IMR-90 (cell line): Measurements from ENCODE around the gene PACSIN2. TPM values are rescaled to one million over a fixed set of nuclear protein-coding genes. Genes with fewer than 3 reads are reported as not detected.

Source experiments
- ATAC-seq: fragments of 200-7000 bp; cut with Tn5 transposase; 2 replicates; pipeline ENCODE4 v1.9.1; 2020; ENCODE audit warnings: low read depth, mild to moderate bottlenecking, moderate library complexity
- BruUV-seq: library from RNA; stranded (reverse); fragments of 400-500 nt; replicated peaks from 2 replicates; lab custom pipeline; 2021; lab: Mats Ljungman, UMichigan
- CTCF ChIA-PET: fragments of 300-600 bp; formaldehyde crosslinking; extraction: SDS; loops from one replicate; lab custom pipeline; 2021; ENCODE audit warnings: antibody characterized with exemption; lab: Yijun Ruan, JAX
- POLR2A ChIA-PET: fragments of 300-600 bp; sonication (Branson Sonifier 250); formaldehyde crosslinking; loops from one replicate; lab custom pipeline; 2022; ENCODE audit warnings: antibody characterized with exemption; ENCODE audit not compliant: unreplicated experiment; lab: Charles Lee
- DNase-seq: peaks from one replicate; pipeline ENCODE4 v3.0.0; 2013
- H2AFZ ChIP-seq: replicated peaks from 2 replicates; pipeline ENCODE3; 2013; ENCODE audit warnings: low read length, mild to moderate bottlenecking; ENCODE audit not compliant: poor library complexity
- H2AK5ac ChIP-seq: 2 replicates; pipeline ENCODE4 v1.6.1; 2013; ENCODE audit warnings: low read depth, low read length, inconsistent platforms
- H2AK9ac ChIP-seq: replicated peaks from 2 replicates; pipeline ENCODE3; 2013; ENCODE audit warnings: mild to moderate bottlenecking, low read depth, low read length, moderate library complexity; ENCODE audit not compliant: poor library complexity
- H2BK120ac ChIP-seq: 2 replicates; pipeline ENCODE4 v1.6.1; 2013; ENCODE audit warnings: low read depth, low read length, inconsistent platforms
- H2BK15ac ChIP-seq: 3 replicates; pipeline ENCODE4 v1.6.1; 2013; ENCODE audit warnings: low read depth, low read length, inconsistent platforms
- H2BK20ac ChIP-seq: 2 replicates; pipeline ENCODE4 v1.6.1; 2013; ENCODE audit warnings: low read depth, mild to moderate bottlenecking, inconsistent platforms, low read length, moderate library complexity
- H2BK5ac ChIP-seq: 2 replicates; pipeline ENCODE4 v1.6.1; 2013; ENCODE audit warnings: mild to moderate bottlenecking, low read depth, low read length, inconsistent platforms; ENCODE audit not compliant: poor library complexity, severe bottlenecking
- H3K14ac ChIP-seq: replicated peaks from 2 replicates; pipeline ENCODE4 v1.6.1; 2013; ENCODE audit warnings: low read depth, low read length, inconsistent platforms
- H3K18ac ChIP-seq: 2 replicates; pipeline ENCODE4 v1.6.1; 2013; ENCODE audit warnings: low read depth, low read length, control low read depth
- H3K23ac ChIP-seq: 2 replicates; pipeline ENCODE4 v1.6.1; 2013; ENCODE audit warnings: low read depth, low read length, inconsistent platforms
- H3K27ac ChIP-seq: 2 replicates; pipeline ENCODE4 v1.5.1; 2013; ENCODE audit warnings: mild to moderate bottlenecking, control low read depth, low read length; ENCODE audit not compliant: insufficient read depth
- H3K27me3 ChIP-seq: 2 replicates; pipeline ENCODE4 v1.6.1; 2013; ENCODE audit warnings: low read length; ENCODE audit not compliant: control insufficient read depth, insufficient read depth
- H3K36me3 ChIP-seq: 2 replicates; pipeline ENCODE4 v1.6.1; 2013; ENCODE audit warnings: low read length, mixed read lengths; ENCODE audit not compliant: control insufficient read depth, insufficient read depth
- H3K4ac ChIP-seq: 2 replicates; pipeline ENCODE4 v1.6.1; 2013; ENCODE audit warnings: low read depth, low read length, inconsistent platforms
- H3K4me1 ChIP-seq: 2 replicates; pipeline ENCODE4 v1.6.1; 2013; ENCODE audit warnings: low read length, mixed read lengths; ENCODE audit not compliant: control insufficient read depth, insufficient read depth
- H3K4me2 ChIP-seq: 2 replicates; pipeline ENCODE4 v1.6.1; 2013; ENCODE audit warnings: low read depth, mild to moderate bottlenecking, control low read depth, low read length, moderate library complexity
- H3K4me3 ChIP-seq: 2 replicates; pipeline ENCODE4 v1.5.1; 2013; ENCODE audit warnings: low read depth, mild to moderate bottlenecking, control low read depth, low read length, moderate library complexity; ENCODE audit not compliant: insufficient read depth
- H3K56ac ChIP-seq: 2 replicates; pipeline ENCODE4 v1.6.1; 2013; ENCODE audit warnings: low read length, inconsistent platforms; ENCODE audit not compliant: insufficient read depth; ENCODE audit errors: extremely low read depth
- H3K79me1 ChIP-seq, 2 experiments: 2 replicates each; pipeline ENCODE4 v1.6.1; 2013; ENCODE audit warnings: low read length in 2 of 2, inconsistent platforms in 1 of 2, low read depth in 1 of 2
- H3K9ac ChIP-seq: 2 replicates; pipeline ENCODE4 v1.6.1; 2013; ENCODE audit warnings: low read depth, low read length, control low read depth
- H3K9me1 ChIP-seq: 2 replicates; pipeline ENCODE4 v1.6.1; 2013; ENCODE audit warnings: low read length, inconsistent platforms; ENCODE audit not compliant: insufficient read depth
- H3K9me3 ChIP-seq: 2 replicates; pipeline ENCODE4 v1.6.1; 2013; ENCODE audit warnings: low read length; ENCODE audit not compliant: control insufficient read depth, insufficient read depth
- H4K20me1 ChIP-seq: 2 replicates; pipeline ENCODE4 v1.6.1; 2013; ENCODE audit warnings: low read length, inconsistent platforms; ENCODE audit not compliant: insufficient read depth
- H4K5ac ChIP-seq: 2 replicates; pipeline ENCODE4 v1.6.1; 2013; ENCODE audit warnings: mild to moderate bottlenecking, low read depth, low read length, control low read depth
- H4K8ac ChIP-seq, 2 experiments: 2 replicates each; pipeline ENCODE4 v1.6.1; 2013; ENCODE audit warnings: low read depth in 2 of 2, low read length in 2 of 2, control low read depth in 1 of 2, inconsistent platforms in 1 of 2
- H4K91ac ChIP-seq: 2 replicates; pipeline ENCODE4 v1.6.1; 2013; ENCODE audit warnings: low read depth, low read length, inconsistent platforms; ENCODE audit not compliant: insufficient read depth
- BHLHE40 ChIP-seq: fragments of 150-350 bp; IDR thresholded peaks from 2 replicates; pipeline ENCODE4 v1.6.1; 2016; ENCODE audit warnings: mild to moderate bottlenecking, low read depth, low read length
- CHD1 ChIP-seq: IDR thresholded peaks from 2 replicates; pipeline ENCODE4 v1.6.1; 2012; ENCODE audit warnings: low read depth, low read length, improper control_type of control experiment
- FOS ChIP-seq: fragments of 150-350 bp; IDR thresholded peaks from 2 replicates; pipeline ENCODE4 v1.6.1; 2016; ENCODE audit warnings: low read depth, low read length
- MAFK ChIP-seq: IDR thresholded peaks from 2 replicates; pipeline ENCODE4 v1.6.1; 2012; ENCODE audit warnings: low read depth, low read length, improper control_type of control experiment
- MAZ ChIP-seq: IDR thresholded peaks from 2 replicates; pipeline ENCODE4 v1.6.1; 2012; ENCODE audit warnings: low read depth, mild to moderate bottlenecking, low read length, improper control_type of control experiment, moderate library complexity, borderline replicate concordance
- MXI1 ChIP-seq: IDR thresholded peaks from 2 replicates; pipeline ENCODE4 v1.6.1; 2012; ENCODE audit warnings: low read depth, mild to moderate bottlenecking, low read length, moderate library complexity, borderline replicate concordance
- POLR2A ChIP-seq: IDR thresholded peaks from 2 replicates; pipeline ENCODE4 v1.6.1; 2012; ENCODE audit warnings: mild to moderate bottlenecking, low read depth, low read length
- RFX5 ChIP-seq: IDR thresholded peaks from 2 replicates; pipeline ENCODE4 v1.8.0; 2012; ENCODE audit warnings: low read depth, mild to moderate bottlenecking, low read length, moderate library complexity
- WGBS, 2 experiments: methylation state at CpG; one replicate each; pipeline versions ENCODE4 v1.1.5 to v1.1.7; 2013; ENCODE audit warnings: missing lambda C conversion rate in 2 of 2; ENCODE audit not compliant: insufficient read length in 1 of 2; ENCODE audit errors: extremely low coverage in 2 of 2; 5-methylcytosine and 5-hydroxymethylcytosine counted together
- dilution Hi-C: fragments of 300-500 bp; cut with HindIII; formaldehyde crosslinking; loops from one replicate; pipeline ENCODE4 v1.14.3; 2018; ENCODE audit warnings: low sequenced_read_pairs; ENCODE audit not compliant: unreplicated experiment
- in situ Hi-C: fragments of 300-500 bp; cut with MboI; formaldehyde crosslinking; loops from 3 replicates; pipeline ENCODE4 v1.14.3; 2019; ENCODE audit warnings: low sequenced_read_pairs, inconsistent platforms, mixed read lengths
- intact Hi-C: fragments of 100-400 bp; cut with micrococcal nuclease; formaldehyde crosslinking; loops from 2 replicates; pipeline ENCODE4 v1.10.0; 2022
- polyA plus RNA-seq, 3 experiments: library from polyadenylated mRNA; depleted of rRNA; stranded (reverse); fragments of >200 nt; gene quantifications; 2 replicates each; pipeline ENCODE4 v1.2.3, GENCODE V29; 2012; ENCODE audit warnings: low replicate concordance in 1 of 3
- total RNA-seq: library from RNA; depleted of rRNA; stranded (reverse); fragments of >200 nt; gene quantifications from 2 replicates; pipeline ENCODE4 v1.2.3, GENCODE V29; 2012

The PACSIN2 gene
- total and polyA plus RNA-seq, 2 of the 4 experiments (the other 2 are of a cell fraction): 85.0 to 118 TPM

GRCh38 chr22:42934338-42934737 lies 80.6 kb downstream of the PACSIN2 start:
- peak overlapping the region; percentile 71 for H2BK5ac ChIP-seq
- H2BK20ac ChIP-seq: peak overlapping the region; percentile 93
- dilution Hi-C loops: no loop called here
- H2AK9ac ChIP-seq: peak overlapping the region; percentile 77
- peak overlapping the region; percentile 78 for H3K27ac ChIP-seq
- H3K4me2 ChIP-seq: peak overlapping the region; percentile 54
- no peaks in the 10 kb centered on the region for H3K36me3 ChIP-seq
- TF ChIP-seq MAFK (no peak), MAZ (no peak), FOS (no peak), MXI1 (no peak), BHLHE40 (no peak), RFX5 (no peak), CHD1 (no peak), POLR2A (no peak)
- no peak for DNase-seq
- peak overlapping the region; percentile 89 for H4K5ac ChIP-seq
- H4K91ac ChIP-seq: peak overlapping the region; percentile 81
- no TSS peak for BruUV-seq
- H3K79me1 ChIP-seq: peaks cover 45 to 90% of the 10 kb centered on the region in 2 experiments
- in situ Hi-C loops: no loop called here
- peaks cover 53% of the 10 kb centered on the region for H3K4me1 ChIP-seq
- H3K9ac ChIP-seq: peak overlapping the region; percentile 47; the same call in 1 of the 2 replicates
- H2BK120ac ChIP-seq: peak overlapping the region; percentile 91
- ChIA-PET POLR2A (interaction anchor here (0.6 to 0.9 kb wide), 2 partner anchors 36 to 320 kb away, joined by 3 to 7 read pairs; partner anchors contain the start of gene POLDIP3), CTCF (no interaction called here)
- peaks cover 65% of the 10 kb centered on the region for H3K9me1 ChIP-seq
- H3K27me3 ChIP-seq: no peaks in the 10 kb centered on the region
- H3K9me3 ChIP-seq: no peaks in the 10 kb centered on the region
- no peak overlapping the region for H2AFZ ChIP-seq
- H3K18ac ChIP-seq: peak overlapping the region; percentile 90
- ATAC-seq: no peak
- no peak overlapping the region; the same call in 1 of the 2 replicates for H3K56ac ChIP-seq
- H3K4me3 ChIP-seq: no peak overlapping the region
- peak overlapping the region; percentile 71; the same call in 1 of the 2 replicates for H3K23ac ChIP-seq
- WGBS, 2 experiments: 86% methylated on average over 5 of the region's 5 CpGs; no CpG with 5 or more reads in 1 of the 2 experiments
- peak overlapping the region; percentile 94 for H3K4ac ChIP-seq
- intact Hi-C loops: loop anchor here (5.0 kb wide), 1 partner anchor 78 kb away; no protein-coding TSS in a partner anchor
- peak overlapping the region; percentile 95 for H2AK5ac ChIP-seq
- H4K8ac ChIP-seq: peak overlapping the region; percentile 61 to 67
- peak overlapping the region; percentile 72; the same call in 2 of the 3 replicates for H2BK15ac ChIP-seq
- peaks cover 63% of the 10 kb centered on the region for H4K20me1 ChIP-seq
- H3K14ac ChIP-seq: peak overlapping the region; percentile 95
